ENCODE measurements around the gene ARMC5. TPM values are rescaled to one million over a fixed set of nuclear protein-coding genes. Genes with fewer than 3 reads are reported as not detected.
A peak's percentile ranks its signal among the peaks of the same experiment; 100 is the strongest.

Gene ARMC5
- total and polyA plus RNA-seq, 9 of the 15 experiments (the other 6 are each of a cell fraction or from before 2014, with no cell fraction given), result 0.11 to 13.5 (median 2.1) TPM

DNA sequence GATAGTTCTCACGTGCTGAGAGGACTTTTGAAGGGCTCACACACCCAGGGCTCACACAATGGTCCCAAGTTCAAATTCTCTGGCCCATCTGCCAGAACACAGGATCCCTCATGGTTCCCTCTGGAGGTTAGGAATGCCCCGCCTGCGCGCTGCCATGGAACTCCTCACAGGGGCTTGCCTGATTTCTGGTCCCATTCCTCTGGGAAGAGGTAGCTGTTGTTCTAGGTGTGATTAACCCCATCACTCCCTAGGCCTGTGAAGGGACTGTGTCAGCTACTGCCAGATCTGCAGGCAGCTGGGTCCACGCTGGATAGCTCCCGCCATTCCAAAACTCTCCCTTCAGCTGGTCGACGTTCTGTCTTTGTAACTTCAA, 2.3 kb upstream of the ARMC5 start (continued):
- TF ChIP-seq, protein P1, sequence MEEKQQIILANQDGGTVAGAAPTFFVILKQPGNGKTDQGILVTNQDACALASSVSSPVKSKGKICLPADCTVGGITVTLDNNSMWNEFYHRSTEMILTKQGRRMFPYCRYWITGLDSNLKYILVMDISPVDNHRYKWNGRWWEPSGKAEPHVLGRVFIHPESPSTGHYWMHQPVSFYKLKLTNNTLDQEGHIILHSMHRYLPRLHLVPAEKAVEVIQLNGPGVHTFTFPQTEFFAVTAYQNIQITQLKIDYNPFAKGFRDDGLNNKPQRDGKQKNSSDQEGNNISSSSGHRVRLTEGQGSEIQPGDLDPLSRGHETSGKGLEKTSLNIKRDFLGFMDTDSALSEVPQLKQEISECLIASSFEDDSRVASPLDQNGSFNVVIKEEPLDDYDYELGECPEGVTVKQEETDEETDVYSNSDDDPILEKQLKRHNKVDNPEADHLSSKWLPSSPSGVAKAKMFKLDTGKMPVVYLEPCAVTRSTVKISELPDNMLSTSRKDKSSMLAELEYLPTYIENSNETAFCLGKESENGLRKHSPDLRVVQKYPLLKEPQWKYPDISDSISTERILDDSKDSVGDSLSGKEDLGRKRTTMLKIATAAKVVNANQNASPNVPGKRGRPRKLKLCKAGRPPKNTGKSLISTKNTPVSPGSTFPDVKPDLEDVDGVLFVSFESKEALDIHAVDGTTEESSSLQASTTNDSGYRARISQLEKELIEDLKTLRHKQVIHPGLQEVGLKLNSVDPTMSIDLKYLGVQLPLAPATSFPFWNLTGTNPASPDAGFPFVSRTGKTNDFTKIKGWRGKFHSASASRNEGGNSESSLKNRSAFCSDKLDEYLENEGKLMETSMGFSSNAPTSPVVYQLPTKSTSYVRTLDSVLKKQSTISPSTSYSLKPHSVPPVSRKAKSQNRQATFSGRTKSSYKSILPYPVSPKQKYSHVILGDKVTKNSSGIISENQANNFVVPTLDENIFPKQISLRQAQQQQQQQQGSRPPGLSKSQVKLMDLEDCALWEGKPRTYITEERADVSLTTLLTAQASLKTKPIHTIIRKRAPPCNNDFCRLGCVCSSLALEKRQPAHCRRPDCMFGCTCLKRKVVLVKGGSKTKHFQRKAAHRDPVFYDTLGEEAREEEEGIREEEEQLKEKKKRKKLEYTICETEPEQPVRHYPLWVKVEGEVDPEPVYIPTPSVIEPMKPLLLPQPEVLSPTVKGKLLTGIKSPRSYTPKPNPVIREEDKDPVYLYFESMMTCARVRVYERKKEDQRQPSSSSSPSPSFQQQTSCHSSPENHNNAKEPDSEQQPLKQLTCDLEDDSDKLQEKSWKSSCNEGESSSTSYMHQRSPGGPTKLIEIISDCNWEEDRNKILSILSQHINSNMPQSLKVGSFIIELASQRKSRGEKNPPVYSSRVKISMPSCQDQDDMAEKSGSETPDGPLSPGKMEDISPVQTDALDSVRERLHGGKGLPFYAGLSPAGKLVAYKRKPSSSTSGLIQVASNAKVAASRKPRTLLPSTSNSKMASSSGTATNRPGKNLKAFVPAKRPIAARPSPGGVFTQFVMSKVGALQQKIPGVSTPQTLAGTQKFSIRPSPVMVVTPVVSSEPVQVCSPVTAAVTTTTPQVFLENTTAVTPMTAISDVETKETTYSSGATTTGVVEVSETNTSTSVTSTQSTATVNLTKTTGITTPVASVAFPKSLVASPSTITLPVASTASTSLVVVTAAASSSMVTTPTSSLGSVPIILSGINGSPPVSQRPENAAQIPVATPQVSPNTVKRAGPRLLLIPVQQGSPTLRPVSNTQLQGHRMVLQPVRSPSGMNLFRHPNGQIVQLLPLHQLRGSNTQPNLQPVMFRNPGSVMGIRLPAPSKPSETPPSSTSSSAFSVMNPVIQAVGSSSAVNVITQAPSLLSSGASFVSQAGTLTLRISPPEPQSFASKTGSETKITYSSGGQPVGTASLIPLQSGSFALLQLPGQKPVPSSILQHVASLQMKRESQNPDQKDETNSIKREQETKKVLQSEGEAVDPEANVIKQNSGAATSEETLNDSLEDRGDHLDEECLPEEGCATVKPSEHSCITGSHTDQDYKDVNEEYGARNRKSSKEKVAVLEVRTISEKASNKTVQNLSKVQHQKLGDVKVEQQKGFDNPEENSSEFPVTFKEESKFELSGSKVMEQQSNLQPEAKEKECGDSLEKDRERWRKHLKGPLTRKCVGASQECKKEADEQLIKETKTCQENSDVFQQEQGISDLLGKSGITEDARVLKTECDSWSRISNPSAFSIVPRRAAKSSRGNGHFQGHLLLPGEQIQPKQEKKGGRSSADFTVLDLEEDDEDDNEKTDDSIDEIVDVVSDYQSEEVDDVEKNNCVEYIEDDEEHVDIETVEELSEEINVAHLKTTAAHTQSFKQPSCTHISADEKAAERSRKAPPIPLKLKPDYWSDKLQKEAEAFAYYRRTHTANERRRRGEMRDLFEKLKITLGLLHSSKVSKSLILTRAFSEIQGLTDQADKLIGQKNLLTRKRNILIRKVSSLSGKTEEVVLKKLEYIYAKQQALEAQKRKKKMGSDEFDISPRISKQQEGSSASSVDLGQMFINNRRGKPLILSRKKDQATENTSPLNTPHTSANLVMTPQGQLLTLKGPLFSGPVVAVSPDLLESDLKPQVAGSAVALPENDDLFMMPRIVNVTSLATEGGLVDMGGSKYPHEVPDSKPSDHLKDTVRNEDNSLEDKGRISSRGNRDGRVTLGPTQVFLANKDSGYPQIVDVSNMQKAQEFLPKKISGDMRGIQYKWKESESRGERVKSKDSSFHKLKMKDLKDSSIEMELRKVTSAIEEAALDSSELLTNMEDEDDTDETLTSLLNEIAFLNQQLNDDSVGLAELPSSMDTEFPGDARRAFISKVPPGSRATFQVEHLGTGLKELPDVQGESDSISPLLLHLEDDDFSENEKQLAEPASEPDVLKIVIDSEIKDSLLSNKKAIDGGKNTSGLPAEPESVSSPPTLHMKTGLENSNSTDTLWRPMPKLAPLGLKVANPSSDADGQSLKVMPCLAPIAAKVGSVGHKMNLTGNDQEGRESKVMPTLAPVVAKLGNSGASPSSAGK (IDR thresholded peaks at IDR 0.05), result peak; percentile 63
- 0 out of 2 replicates have a peak, but pooled peaks have one; percentile 28 for TF ChIP-seq ZNF592 (IDR thresholded peaks at IDR 0.05)
- no peak for TF ChIP-seq ERF (CRISPR knock-in tag; IDR thresholded peaks at IDR 0.05)
- TF ChIP-seq SIN3A (IDR thresholded peaks at IDR 0.05; ENCODE audit: borderline replicate concordance in 2 of 2, control insufficient read depth in 1 of 2, low read depth in 2 of 2, low read length in 2 of 2), result peak in 1 of 2 experiments; percentile 54; a peak in 1 of 4 replicates
- peak; percentile 58 for TF ChIP-seq L3MBTL2 (IDR thresholded peaks at IDR 0.05)
- TF ChIP-seq BHLHE40 (IDR thresholded peaks at IDR 0.05; ENCODE audit: low read length), result 0 out of 2 replicates have a peak, but pooled peaks have one; percentile 13
- peak; percentile 45; the same call in 1 of the 2 replicates for TF ChIP-seq TFAP4 (CRISPR knock-in tag; IDR thresholded peaks at IDR 0.05; ENCODE audit: borderline replicate concordance)
